Neural cell (in vitro differentiated cells): ENCODE data around the gene MED8. TPM values are rescaled to one million over a fixed set of nuclear protein-coding genes. Genes with fewer than 3 reads are reported as not detected.

ENCODE experiments used
- H2AFZ ChIP-seq: fragments of 200-600, 300-800 bp; sonication (generic), shearing (Covaris generic); 2 replicates; pipeline ENCODE4 v1.6.0; 2014; ENCODE audit warnings: low read depth, mild to moderate bottlenecking, antibody characterized with exemption, low read length, moderate library complexity
- H3F3A ChIP-seq: fragments of 200-600 bp; shearing (Covaris generic); 2 replicates; pipeline ENCODE4 v1.6.1; 2016; ENCODE audit warnings: mild to moderate bottlenecking, moderate library complexity, mixed read lengths, antibody characterized with exemption, low read length; ENCODE audit not compliant: insufficient read depth, poor library complexity, severe bottlenecking
- H3K27ac ChIP-seq: fragments of 200-600, 300-800 bp; sonication (generic), shearing (Covaris generic); 2 replicates; pipeline ENCODE4 v1.5.1; 2014; ENCODE audit warnings: mild to moderate bottlenecking, low read length, moderate library complexity
- H3K27me3 ChIP-seq: fragments of 300-800, 200-600 bp; sonication (generic), shearing (Covaris generic); 2 replicates; pipeline ENCODE4 v1.6.0; 2014; ENCODE audit warnings: mild to moderate bottlenecking, low read depth, low read length, moderate library complexity; ENCODE audit not compliant: insufficient read depth
- H3K36me3 ChIP-seq: fragments of 300-800, 200-600 bp; sonication (generic), shearing (Covaris generic); 2 replicates; pipeline ENCODE4 v1.5.1; 2014; ENCODE audit warnings: mild to moderate bottlenecking, antibody characterized with exemption, low read length, moderate library complexity; ENCODE audit not compliant: insufficient read depth
- H3K4me2 ChIP-seq: fragments of 300-800, 200-600 bp; sonication (generic), shearing (Covaris generic); 2 replicates; pipeline ENCODE4 v1.6.0; 2014; ENCODE audit warnings: mild to moderate bottlenecking, low read length
- H3K4me3 ChIP-seq: fragments of 300-800, 200-600 bp; sonication (generic), shearing (Covaris generic); 2 replicates; pipeline ENCODE4 v1.5.1; 2014; ENCODE audit warnings: mild to moderate bottlenecking, low read length, moderate library complexity
- H3K79me2 ChIP-seq: fragments of 200-600 bp; shearing (Covaris generic); replicated peaks from 2 replicates; pipeline ENCODE4 v1.6.0; 2014; ENCODE audit warnings: mild to moderate bottlenecking, low read length, moderate library complexity; ENCODE audit not compliant: insufficient read depth
- H3K9ac ChIP-seq: fragments of 300-800, 200-600 bp; sonication (generic), shearing (Covaris generic); 2 replicates; pipeline ENCODE4 v1.6.1; 2016; ENCODE audit warnings: mild to moderate bottlenecking, low read length, mixed read lengths
- H3K9me2 ChIP-seq: fragments of 200-600 bp; shearing (Covaris generic); 2 replicates; pipeline ENCODE4 v1.6.1; 2016; ENCODE audit warnings: mild to moderate bottlenecking, low read length, mixed read lengths; ENCODE audit not compliant: insufficient read depth
- H3K9me3 ChIP-seq: fragments of 200-600, 300-800 bp; sonication (generic), shearing (Covaris generic); 2 replicates; pipeline ENCODE4 v1.6.1; 2016; ENCODE audit warnings: mild to moderate bottlenecking, mixed run types, low read length, moderate library complexity, mixed read lengths
- H4K20me1 ChIP-seq: fragments of 200-600 bp; shearing (Covaris generic); 2 replicates; pipeline ENCODE4 v1.6.1; 2016; ENCODE audit warnings: mild to moderate bottlenecking, mixed run types; ENCODE audit not compliant: insufficient read depth
- CTCF ChIP-seq: fragments of 450-650 bp; IDR thresholded peaks from 2 replicates; pipeline ENCODE4 v1.5.1; 2014; ENCODE audit warnings: antibody characterized with exemption, mild to moderate bottlenecking, moderate library complexity; ENCODE audit not compliant: poor library complexity, severe bottlenecking
- EP300 ChIP-seq: fragments of 450-650 bp; conservative IDR thresholded peaks from 2 replicates; pipeline ENCODE4 v1.6.1; 2014; ENCODE audit warnings: antibody characterized with exemption, mild to moderate bottlenecking, moderate library complexity; ENCODE audit not compliant: poor library complexity, severe bottlenecking
- EZH2 ChIP-seq: fragments of 200-600, 300-800 bp; shearing (Covaris generic), sonication (generic); IDR thresholded peaks from 2 replicates; pipeline ENCODE4 v1.6.1; 2014; ENCODE audit warnings: antibody characterized with exemption, low read length, borderline replicate concordance, mild to moderate bottlenecking; ENCODE audit not compliant: insufficient read depth, poor library complexity, severe bottlenecking
- MXI1 ChIP-seq: fragments of 450-650 bp; conservative IDR thresholded peaks from 2 replicates; pipeline ENCODE4 v1.6.1; 2014; ENCODE audit warnings: antibody characterized with exemption, mild to moderate bottlenecking; ENCODE audit not compliant: poor library complexity, severe bottlenecking
- POLR2AphosphoS5 ChIP-seq: IDR thresholded peaks from 2 replicates; pipeline ENCODE4 v1.6.1; 2012
- RAD21 ChIP-seq: fragments of 450-650 bp; conservative IDR thresholded peaks from 2 replicates; pipeline ENCODE4 v1.6.1; 2014; ENCODE audit warnings: antibody characterized with exemption, mild to moderate bottlenecking, moderate library complexity
- REST ChIP-seq: IDR thresholded peaks from 2 replicates; pipeline ENCODE4 v1.6.1; 2012; ENCODE audit warnings: borderline replicate concordance
- SMC3 ChIP-seq: fragments of 450-650 bp; conservative IDR thresholded peaks from 2 replicates; pipeline ENCODE4 v1.6.1; 2014; ENCODE audit warnings: antibody characterized with exemption, mild to moderate bottlenecking, moderate library complexity; ENCODE audit not compliant: poor library complexity
- polyA plus RNA-seq: library from polyadenylated mRNA; depleted of rRNA; stranded (reverse); fragments of >200 nt; gene quantifications from 2 replicates; pipeline ENCODE4 v1.2.3, GENCODE V29; 2014

Gene MED8
- polyA plus RNA-seq, 1 donor from 2014 or later, result 59.2 TPM

- H3K4me2 ChIP-seq, result no peak within 1 kb of the TSS
- H3K9me3 ChIP-seq, result no peaks in the 10 kb centered on the region
- H3K27ac ChIP-seq, result peak within 1 kb of the TSS; percentile 9
- no peaks in the 10 kb centered on the region for H3K9me2 ChIP-seq
- no peaks in the 10 kb centered on the region for H3K27me3 ChIP-seq
- TF ChIP-seq SMC3 (peak; percentile 46), CTCF (peak; percentile 56), REST (no peak), RAD21 (peak; percentile 21), MXI1 (peak; percentile 45)
- H2AFZ ChIP-seq, result peak within 1 kb of the TSS; percentile 14
- no peaks in the 10 kb centered on the region for H4K20me1 ChIP-seq
- no peaks in the 10 kb centered on the region for H3F3A ChIP-seq
- peaks cover 3% of the 10 kb centered on the region for H3K79me2 ChIP-seq
- H3K9ac ChIP-seq, result peak within 1 kb of the TSS; percentile 51
- H3K4me3 ChIP-seq, result peak within 1 kb of the TSS; percentile 61
- H3K36me3 ChIP-seq, result no peaks in the 10 kb centered on the region
Observed at GRCh38 chr1:43367904-43368645, 21.5 kb downstream of the MED8 start, which contains the start of gene ELOVL1. Gene ELOVL1, minus strand, starts transcription at chr1:43368011. Its CDS starts 2,402 bp downstream, at chr1:43365609.

GRCh38 chr1:43367026-43367903, 22.3 kb downstream of the MED8 start:
- no peaks in the 10 kb centered on the region for H3K27me3 ChIP-seq
- H3K4me2 ChIP-seq, result no peak overlapping the region
- H4K20me1 ChIP-seq, result no peaks in the 10 kb centered on the region
- H3K9me3 ChIP-seq, result no peaks in the 10 kb centered on the region
- no peaks in the 10 kb centered on the region for H3K9me2 ChIP-seq
- TF ChIP-seq CTCF (no peak), EP300 (no peak), REST (no peak), MXI1 (no peak), SMC3 (no peak), RAD21 (no peak), EZH2 (no peak), POLR2AphosphoS5 (no peak)
- peak overlapping the region; percentile 53 for H3K4me3 ChIP-seq
- H2AFZ ChIP-seq, result no peak overlapping the region
- peaks cover 3% of the 10 kb centered on the region for H3K79me2 ChIP-seq
- no peak overlapping the region for H3K9ac ChIP-seq
- H3K27ac ChIP-seq, result no peak overlapping the region
- H3F3A ChIP-seq, result no peaks in the 10 kb centered on the region
- no peaks in the 10 kb centered on the region for H3K36me3 ChIP-seq
